Activated B cell treated with CpG ODN at 0.5 μM for 24 hours (primary cell): ENCODE measurements around the gene MEN1. TPM values are rescaled to one million over a fixed set of nuclear protein-coding genes. Genes with fewer than 3 reads are reported as not detected.

Experiments
- ATAC-seq: fragments of 200-7000 bp; cut with Tn5 transposase; one replicate; pipeline ENCODE4 v1.10.0; 2021; ENCODE audit warnings: low read depth, mild to moderate bottlenecking, moderate library complexity
- CTCF ChIA-PET: fragments of 350-600 bp; sonication (Branson Sonifier 250); formaldehyde crosslinking; loops from one replicate; lab custom pipeline; 2021; ENCODE audit warnings: antibody characterized with exemption; lab: Charles Lee
- POLR2A ChIA-PET: fragments of 350-600 bp; sonication (Branson Sonifier 250); formaldehyde crosslinking; loops from one replicate; lab custom pipeline; 2021; ENCODE audit warnings: antibody characterized with exemption; lab: Charles Lee
- DNase-seq: peaks from one replicate; pipeline ENCODE4 v3.0.0; 2022
- H3K27ac Mint-ChIP-seq: one replicate; pipeline ENCODE4 v1.8.0; 2020; ENCODE audit warnings: mixed read lengths
- H3K27me3 Mint-ChIP-seq: one replicate; pipeline ENCODE4 v1.8.0; 2021; ENCODE audit warnings: mixed read lengths
- H3K36me3 Mint-ChIP-seq: one replicate; pipeline ENCODE4 v1.8.0; 2021; ENCODE audit warnings: low read depth, mixed read lengths
- H3K4me1 Mint-ChIP-seq: one replicate; pipeline ENCODE4 v1.8.0; 2021; ENCODE audit warnings: mixed read lengths
- H3K4me3 Mint-ChIP-seq: one replicate; pipeline ENCODE4 v1.8.0; 2020; ENCODE audit warnings: mild to moderate bottlenecking, mixed read lengths
- H3K9me3 Mint-ChIP-seq: one replicate; pipeline ENCODE4 v1.8.0; 2020; ENCODE audit warnings: mixed read lengths
- intact Hi-C: fragments of 100-400 bp; cut with micrococcal nuclease; formaldehyde crosslinking; loops from one replicate; pipeline ENCODE4 v1.15.1; 2024
- total RNA-seq: library from RNA; stranded (reverse); gene quantifications from 2 replicates; pipeline ENCODE4 v1.2.3, GENCODE V29; 2022
- TF ChIP-seq, protein P1 (sequence below): fragments of 200-600 bp; IDR thresholded peaks from one replicate; pipeline ENCODE4 v1.8.0; 2022; ENCODE audit warnings: antibody characterized with exemption, mild to moderate bottlenecking

MEN1 gene
- total RNA-seq, 1 donor from 2014 or later: 44.6 TPM

DNA sequence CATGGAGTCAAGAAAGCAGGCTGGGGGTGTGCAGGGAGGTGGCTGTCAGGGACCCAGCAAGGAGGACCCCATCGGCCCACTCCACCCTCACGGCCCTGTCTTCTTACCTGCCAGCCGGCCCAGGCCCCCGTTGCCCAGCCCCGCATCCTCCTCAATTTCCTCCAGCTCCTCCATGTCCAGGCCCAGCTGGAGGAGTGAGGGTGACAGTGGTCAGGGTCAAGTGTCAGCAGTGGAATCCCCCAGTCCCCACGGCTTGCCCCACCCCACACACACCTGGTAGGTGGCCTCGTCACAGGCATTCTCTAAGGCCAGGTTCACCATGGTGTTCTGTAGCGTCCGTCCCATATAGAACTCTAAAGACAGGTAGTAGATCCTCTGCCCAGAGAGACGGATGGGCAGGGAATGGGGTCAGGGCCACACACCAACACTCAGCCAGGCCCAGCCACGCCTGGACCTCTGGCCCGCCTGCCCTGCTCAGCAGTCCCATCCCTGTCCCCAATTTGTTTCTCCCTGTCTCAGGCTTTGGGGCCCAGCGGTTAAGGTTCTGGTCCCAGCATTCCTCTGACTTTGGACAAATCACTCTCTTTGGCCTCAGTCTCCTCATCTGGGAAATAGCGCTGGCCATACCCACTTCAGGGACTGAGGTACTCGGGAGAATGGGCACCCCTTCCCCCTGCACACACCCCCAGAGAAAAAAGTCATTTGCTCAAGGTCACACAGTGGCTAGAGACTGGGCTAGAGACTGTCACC lies 51.8 kb downstream of the MEN1 start:
- intact Hi-C loops: no loop called here
- DNase-seq (no peak), ATAC-seq (no peak)
- POLR2A ChIA-PET: interaction anchor here (0.9 to 7.7 kb wide), 5 partner anchors 9 to 21 kb away, joined by 3 to 158 read pairs (median 5); partner anchors contain the start of gene RASGRP2
- H3K4me1 Mint-ChIP-seq: peaks cover 48% of the 10 kb centered on the region
- no peak overlapping the region for H3K27ac Mint-ChIP-seq
- CTCF ChIA-PET: no interaction called here
- TF ChIP-seq, protein P1, sequence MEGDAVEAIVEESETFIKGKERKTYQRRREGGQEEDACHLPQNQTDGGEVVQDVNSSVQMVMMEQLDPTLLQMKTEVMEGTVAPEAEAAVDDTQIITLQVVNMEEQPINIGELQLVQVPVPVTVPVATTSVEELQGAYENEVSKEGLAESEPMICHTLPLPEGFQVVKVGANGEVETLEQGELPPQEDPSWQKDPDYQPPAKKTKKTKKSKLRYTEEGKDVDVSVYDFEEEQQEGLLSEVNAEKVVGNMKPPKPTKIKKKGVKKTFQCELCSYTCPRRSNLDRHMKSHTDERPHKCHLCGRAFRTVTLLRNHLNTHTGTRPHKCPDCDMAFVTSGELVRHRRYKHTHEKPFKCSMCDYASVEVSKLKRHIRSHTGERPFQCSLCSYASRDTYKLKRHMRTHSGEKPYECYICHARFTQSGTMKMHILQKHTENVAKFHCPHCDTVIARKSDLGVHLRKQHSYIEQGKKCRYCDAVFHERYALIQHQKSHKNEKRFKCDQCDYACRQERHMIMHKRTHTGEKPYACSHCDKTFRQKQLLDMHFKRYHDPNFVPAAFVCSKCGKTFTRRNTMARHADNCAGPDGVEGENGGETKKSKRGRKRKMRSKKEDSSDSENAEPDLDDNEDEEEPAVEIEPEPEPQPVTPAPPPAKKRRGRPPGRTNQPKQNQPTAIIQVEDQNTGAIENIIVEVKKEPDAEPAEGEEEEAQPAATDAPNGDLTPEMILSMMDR: no peak
- no peak overlapping the region for H3K4me3 Mint-ChIP-seq
- H3K27me3 Mint-ChIP-seq: no peaks in the 10 kb centered on the region
- H3K9me3 Mint-ChIP-seq: no peaks in the 10 kb centered on the region
- H3K36me3 Mint-ChIP-seq: peaks cover 26% of the 10 kb centered on the region

DNA sequence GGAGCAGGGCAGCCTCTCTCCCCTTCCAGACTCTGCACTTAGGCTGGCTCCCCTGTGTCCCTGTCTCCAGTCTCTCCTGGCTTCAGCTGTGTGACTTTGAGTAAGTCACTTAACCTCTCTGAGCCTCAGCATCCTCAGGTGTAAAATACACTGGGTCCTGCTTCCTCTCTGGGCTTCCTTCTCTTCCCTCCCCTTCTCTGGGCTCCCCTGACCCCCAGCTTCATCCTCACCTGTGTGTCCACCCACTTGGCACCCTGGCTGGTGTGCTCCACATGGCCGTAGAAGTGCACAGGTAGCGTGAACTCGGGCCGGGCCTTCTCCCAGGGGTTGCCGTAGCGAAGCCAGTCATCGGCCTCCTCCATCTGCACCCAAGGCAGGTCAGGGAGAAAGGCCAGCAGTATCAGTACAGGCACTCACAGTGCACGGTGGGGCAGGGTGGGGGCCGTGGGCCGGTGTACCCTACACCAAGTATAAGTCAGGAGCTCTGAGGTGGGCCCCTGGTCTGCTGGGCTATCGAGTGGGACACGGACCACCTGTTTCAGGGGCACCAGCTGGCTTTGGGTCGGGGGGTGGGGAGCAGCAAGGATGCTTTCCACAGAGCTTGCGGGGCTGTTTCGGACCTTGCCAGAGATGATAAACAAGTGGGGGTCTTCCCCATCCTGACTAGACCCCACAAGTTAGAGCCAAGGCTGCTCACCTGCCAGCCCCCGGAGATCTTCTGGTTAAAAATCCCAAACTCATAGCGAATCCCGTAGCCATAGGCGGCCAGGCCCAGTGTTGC lies 52.6 kb downstream of the MEN1 start:
- Mint-ChIP-seq H3K4me3 (no peak overlapping the region), H3K9me3 (no peaks in the 10 kb centered on the region), H3K4me1 (peaks cover 41% of the 10 kb centered on the region), H3K27ac (no peak overlapping the region), H3K36me3 (peaks cover 26% of the 10 kb centered on the region), H3K27me3 (no peaks in the 10 kb centered on the region)
- DNase-seq (no peak), ATAC-seq (no peak)
- CTCF ChIA-PET: interaction anchor here (0.6 kb wide), 1 partner anchor 19 kb away, joined by 3 read pairs; no protein-coding TSS in a partner anchor
- TF ChIP-seq, protein P1: no peak
- intact Hi-C loops: no loop called here
- POLR2A ChIA-PET: interaction anchor here (0.9 to 1.1 kb wide), 2 partner anchors 13 to 21 kb away, joined by 3 to 5 read pairs; no protein-coding TSS in a partner anchor

DNA sequence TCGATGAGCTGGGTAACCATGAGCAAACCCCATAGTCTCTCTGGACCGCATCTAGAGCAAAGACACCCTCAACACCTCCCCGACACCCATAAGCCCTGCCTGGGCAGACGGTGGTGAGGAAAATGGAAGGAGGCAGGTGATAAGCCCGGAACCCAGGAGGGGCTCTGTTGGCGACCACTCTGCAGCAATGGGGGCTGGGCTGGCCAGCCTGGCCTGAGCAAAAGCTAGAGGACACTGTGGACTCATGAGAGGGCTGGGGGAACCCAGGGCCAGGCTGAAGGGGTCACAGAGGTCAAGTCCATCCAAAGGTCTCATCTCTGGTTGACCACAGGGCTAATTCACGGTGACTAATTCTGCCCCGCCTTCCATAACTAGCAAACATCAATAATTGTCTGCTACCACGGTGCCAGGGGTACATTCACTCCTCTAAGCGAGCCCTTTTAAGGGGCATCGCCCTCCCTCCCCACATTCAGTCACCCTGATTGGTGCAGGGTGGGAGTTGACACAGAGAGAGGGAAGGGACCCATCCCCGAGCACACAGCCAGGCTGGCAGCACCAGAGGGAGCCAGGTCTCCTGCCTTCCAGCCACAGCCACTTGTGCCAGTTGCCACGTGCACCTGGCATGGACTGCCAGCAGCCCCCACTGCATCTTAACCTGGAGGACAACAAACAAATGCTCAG lies 54.5 kb downstream of the MEN1 start:
- no peak for ATAC-seq
- TF ChIP-seq, protein P1: no peak
- CTCF ChIA-PET: no interaction called here
- POLR2A ChIA-PET: interaction anchor here (0.7 to 1.1 kb wide), 2 partner anchors 11 to 23 kb away, joined by 3 read pairs; no protein-coding TSS in a partner anchor
- DNase-seq: no peak
- Mint-ChIP-seq H3K4me1 (peaks cover 28% of the 10 kb centered on the region), H3K36me3 (peaks cover 25% of the 10 kb centered on the region), H3K27me3 (no peaks in the 10 kb centered on the region), H3K27ac (no peak overlapping the region), H3K9me3 (no peaks in the 10 kb centered on the region), H3K4me3 (no peak overlapping the region)
- intact Hi-C loops: no loop called here

DNA sequence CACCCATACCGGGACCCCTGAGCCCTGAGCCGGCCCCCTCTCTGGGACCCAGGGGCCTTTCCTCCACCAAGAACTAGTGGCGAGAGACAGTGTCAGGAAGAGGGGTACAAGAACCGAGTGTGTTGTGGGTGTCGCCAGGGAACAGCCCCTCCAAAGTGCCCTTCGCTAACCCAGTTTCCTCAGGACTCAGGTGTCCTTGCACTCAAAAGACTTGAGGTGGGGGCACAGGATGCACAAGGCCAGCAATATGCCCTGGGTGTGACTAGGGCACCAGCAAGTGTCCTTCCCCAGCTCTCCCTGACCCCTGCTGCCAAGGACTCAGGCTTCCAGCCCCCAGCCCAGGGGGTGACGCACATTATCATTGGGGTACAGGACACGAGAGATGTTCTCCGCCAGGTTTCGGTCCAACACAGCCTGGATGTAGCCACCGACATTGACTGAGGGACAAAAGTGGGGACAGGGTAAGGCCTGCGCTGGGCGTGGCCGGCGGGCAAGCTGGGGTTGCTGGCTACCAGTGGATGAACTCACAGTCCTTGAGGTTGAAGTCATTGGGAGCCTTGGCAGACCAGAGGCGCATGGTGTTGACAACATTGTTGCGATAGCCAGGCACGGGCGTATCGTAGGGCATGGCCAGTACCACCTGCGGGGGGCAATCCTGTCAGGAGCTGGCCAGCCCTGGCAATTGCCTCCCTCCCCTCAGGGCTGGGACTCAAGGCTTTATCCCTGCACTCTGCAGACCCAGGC lies 55.3 kb downstream of the MEN1 start:
- Mint-ChIP-seq H3K9me3 (no peaks in the 10 kb centered on the region), H3K4me3 (no peak overlapping the region), H3K36me3 (peaks cover 29% of the 10 kb centered on the region), H3K27me3 (no peaks in the 10 kb centered on the region), H3K4me1 (peaks cover 28% of the 10 kb centered on the region), H3K27ac (no peak overlapping the region)
- TF ChIP-seq, protein P1: no peak
- DNase-seq: no peak
- intact Hi-C loops: no loop called here
- ChIA-PET CTCF (no interaction called here), POLR2A (interaction anchor here (0.5 to 0.7 kb wide), 2 partner anchors 20 to 24 kb away, joined by 3 read pairs; no protein-coding TSS in a partner anchor)
- ATAC-seq: no peak
